GM18858 (cell line): ENCODE results near the gene SLC22A23.

ENCODE experiments used
- ATAC-seq: cut with Tn5 transposase; IDR thresholded peaks from one replicate; pipeline ENCODE4 v1.9.1; 2021; ENCODE audit not compliant: unreplicated experiment

Gene SLC22A23

DNA sequence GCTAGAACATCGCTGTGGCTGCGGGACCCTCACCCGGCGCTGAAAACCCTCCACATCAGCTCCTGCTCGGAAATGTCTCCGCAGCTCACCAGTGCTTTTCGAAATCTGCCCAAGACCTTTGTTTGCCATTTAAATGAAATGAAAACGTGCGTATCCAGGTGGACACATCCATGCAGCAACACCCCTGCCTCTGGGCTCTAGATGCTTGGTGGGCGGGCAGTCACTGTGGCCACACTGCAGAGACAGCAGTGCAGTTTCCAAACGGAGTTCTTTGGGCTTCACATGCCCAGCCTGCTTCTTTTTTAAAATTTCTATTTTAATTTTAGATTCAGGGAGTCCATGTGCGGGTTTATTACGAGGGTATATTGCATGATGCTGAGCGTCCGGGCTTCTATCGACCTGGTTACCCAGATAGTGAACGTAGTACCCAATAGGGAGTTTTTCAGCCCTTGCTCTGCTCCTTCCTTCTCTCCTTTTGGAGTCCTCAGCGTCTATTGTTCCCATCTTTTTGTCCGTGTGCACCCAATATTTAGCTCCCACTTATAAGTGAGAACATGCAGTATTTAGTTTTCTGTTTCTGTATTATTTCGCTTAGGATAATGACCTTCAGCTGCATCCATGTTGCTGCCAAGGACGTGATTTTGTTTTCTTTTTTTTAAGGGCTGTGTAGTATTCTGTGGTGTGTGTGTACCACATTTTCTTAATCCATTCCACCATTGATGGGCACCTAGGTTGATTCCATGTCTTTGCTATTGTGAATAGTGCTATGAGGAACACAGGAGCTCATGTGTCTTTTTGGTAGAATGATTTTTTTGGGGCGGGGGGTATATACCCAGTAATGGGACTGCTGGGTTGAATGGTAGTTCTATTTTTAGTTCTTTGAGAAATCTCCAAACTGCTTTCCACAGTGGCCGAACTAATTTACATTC, 224.6 kb downstream of the SLC22A23 start:
- no peak for ATAC-seq

GRCh38 chr6:3231247-3232016, 225.4 kb downstream of the SLC22A23 start:
- no peak for ATAC-seq

DNA sequence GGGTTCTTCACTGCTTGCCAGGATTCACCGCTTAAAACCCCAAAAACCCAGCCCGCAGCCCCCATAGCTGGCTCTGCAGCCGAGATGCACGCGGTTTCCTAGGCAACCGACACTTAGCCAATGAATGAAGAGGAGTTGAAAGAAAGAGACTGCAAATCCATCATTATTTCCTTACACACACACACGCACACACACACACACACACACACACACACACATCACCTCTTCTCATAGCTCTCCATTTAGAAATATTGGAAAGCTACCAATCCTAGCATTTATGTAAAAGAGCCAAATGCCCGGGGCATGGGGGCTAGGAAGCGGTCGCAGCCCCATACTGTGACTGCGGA, 226.0 kb downstream of the SLC22A23 start:
- no peak for ATAC-seq

- no peak for ATAC-seq
Observed at GRCh38 chr6:3230256-3230882, 226.5 kb downstream of the SLC22A23 start.

- no peak for ATAC-seq
Observed at GRCh38 chr6:3229566-3230178, 227.2 kb downstream of the SLC22A23 start.

- ATAC-seq = no peak
Observed at GRCh38 chr6:3228771-3229565, 227.9 kb downstream of the SLC22A23 start.

DNA sequence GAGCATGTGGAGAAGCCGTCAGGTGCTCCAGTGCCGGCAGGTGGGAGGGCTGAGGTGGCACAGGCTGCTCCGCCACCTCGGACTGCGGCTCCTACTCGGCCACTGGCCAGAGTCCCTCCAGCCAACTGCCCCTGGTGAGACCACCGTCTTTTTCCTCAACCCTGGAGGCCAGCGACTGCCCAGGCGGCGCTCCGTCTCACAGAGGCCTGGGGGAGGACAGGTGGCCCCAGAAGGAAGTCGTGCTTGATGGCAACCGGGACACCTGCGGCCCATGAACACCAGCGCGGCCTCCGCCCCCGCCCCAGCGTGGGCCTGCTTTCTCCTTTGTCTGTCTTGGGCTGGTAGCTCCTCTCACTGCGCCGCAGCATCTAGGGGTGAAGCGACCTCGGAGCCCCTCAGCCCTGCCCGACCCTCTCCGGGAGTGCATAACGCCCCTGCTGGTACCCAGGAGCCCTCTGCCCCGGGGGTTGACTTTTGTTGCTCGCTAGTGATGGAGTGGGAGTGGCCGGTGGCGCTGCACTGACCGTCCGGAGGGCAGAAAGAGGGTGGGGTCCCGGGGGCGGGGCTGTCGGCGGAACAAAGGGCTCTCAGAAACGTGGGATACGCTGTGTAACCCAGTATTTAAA, 228.7 kb downstream of the SLC22A23 start:
- no peak for ATAC-seq

- ATAC-seq = no peak
Observed at GRCh38 chr6:3227363-3228045, 229.3 kb downstream of the SLC22A23 start, which contains the start of gene TUBB2B. Gene TUBB2B, minus strand, starts transcription at chr6:3227653. Its CDS starts 110 bp downstream, at chr6:3227543.

DNA sequence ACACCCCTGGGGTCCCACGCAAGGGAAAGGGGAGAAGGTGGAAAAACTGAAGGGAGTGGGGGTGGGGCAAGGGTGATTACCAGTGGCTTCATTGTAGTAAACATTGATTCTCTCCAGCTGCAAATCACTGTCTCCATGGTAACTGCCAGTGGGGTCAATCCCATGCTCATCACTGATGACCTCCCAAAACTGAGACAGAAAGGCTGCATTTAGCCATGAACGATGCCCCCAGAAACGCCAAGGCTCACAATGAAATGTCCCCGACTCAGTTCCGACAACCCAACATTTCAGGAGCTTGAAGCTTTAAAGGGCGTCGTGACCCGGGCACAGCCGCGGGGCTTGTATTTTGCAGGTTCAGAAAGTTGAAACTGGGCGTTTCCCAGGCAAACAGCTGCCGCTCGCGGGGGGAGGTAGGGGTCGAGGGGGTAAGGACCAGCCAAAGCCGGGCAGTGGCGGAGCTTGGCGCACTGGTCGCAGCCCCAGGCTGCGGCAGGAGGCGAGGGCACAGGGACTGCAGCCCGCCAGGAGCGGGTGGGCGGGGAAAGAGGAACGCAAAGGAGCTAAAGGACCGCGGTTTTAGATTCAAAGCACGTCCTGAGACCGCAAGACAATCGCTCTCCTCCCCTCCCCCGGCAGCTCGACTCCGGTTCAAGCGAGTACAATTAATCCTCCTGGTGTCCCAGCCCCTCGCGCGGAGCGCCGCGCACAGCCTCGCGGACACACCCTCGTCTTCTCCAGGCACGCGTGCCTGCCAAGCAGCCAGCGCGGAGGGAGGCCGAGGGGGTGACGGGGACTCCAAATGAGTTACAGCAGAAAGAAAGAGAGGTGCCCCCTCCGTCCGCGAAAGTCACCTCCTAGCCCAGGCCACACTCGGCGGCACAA, 230.1 kb downstream of the SLC22A23 start:
- ATAC-seq = no peak

- no peak for ATAC-seq
Observed at GRCh38 chr6:3226042-3226441, 230.8 kb downstream of the SLC22A23 start.

DNA sequence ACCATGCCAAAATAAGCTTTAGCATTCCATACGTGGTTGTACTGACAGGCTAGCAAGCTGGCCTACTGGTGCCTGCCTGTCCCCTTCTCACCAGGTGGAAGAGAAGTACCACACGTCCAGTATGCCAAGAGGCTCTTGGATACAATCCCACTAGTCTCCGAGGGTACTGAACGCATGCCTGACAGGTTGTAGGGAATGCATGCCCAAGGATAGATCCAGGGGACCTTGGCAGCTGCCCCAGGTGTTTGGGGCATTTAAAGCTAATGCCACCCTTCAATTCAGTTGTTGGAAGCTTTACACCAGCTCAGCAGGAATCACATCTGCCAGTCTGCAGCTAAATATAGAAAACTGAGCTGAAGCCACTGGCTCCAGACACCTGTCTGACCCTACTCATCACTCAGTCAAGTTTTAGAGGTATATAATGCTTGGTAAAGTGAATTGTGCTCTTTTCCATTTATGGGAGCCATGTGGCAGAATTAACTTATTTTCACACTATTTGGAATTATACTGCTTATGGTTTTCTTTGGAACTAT, 234.3 kb downstream of the SLC22A23 start:
- ATAC-seq = no peak

GRCh38 chr6:3221578-3221977, 235.3 kb downstream of the SLC22A23 start:
- ATAC-seq = no peak

- no peak for ATAC-seq
Observed at GRCh38 chr6:3220366-3220765, 236.5 kb downstream of the SLC22A23 start.
